Esophagus muscularis mucosa (tissue), 4 donors: ENCODE data around the gene DOCK10. TPM values are rescaled to one million over a fixed set of nuclear protein-coding genes. Genes with fewer than 3 reads are reported as not detected.

Experiments used
- DNase-seq: peaks from one replicate; pipeline ENCODE4 v3.0.0-alpha.2; 2017; ENCODE audit errors: extremely low spot score
- H3K27ac ChIP-seq, 4 donors: fragments of 200-600 bp; sonication (generic); replicated peaks in 1 of 4; 1 replicate in 3 of 4; 2 replicates in 1 of 4; pipeline ENCODE4 v1.5.1; 2016 to 2019; ENCODE audit warnings: mild to moderate bottlenecking in 1 of 4
- H3K27me3 ChIP-seq, 4 donors: fragments of 200-600 bp; sonication (generic); one replicate each; pipeline versions ENCODE4 v1.5.1 to v1.6.0; 2016 to 2019
- H3K36me3 ChIP-seq, 4 donors: fragments of 200-600 bp; sonication (generic); one replicate each; pipeline ENCODE4 v1.5.1; 2016 to 2019
- H3K4me1 ChIP-seq, 4 donors: fragments of 200-600 bp; sonication (generic); one replicate each; pipeline ENCODE4 v1.5.1; 2016 to 2019
- H3K4me3 ChIP-seq, 4 donors: fragments of 200-600 bp; sonication (generic); 1 replicate in 2 of 4; 2 replicates in 2 of 4; pipeline ENCODE4 v1.5.1; 2016 to 2019; ENCODE audit warnings: mild to moderate bottlenecking in 4 of 4, moderate library complexity in 1 of 4
- H3K9me3 ChIP-seq, 4 donors: fragments of 200-600 bp; sonication (generic); 1 replicate in 3 of 4; 2 replicates in 1 of 4; pipeline ENCODE4 v1.5.1; 2016 to 2019
- EP300 ChIP-seq: sonication (generic); formaldehyde crosslinking; IDR thresholded peaks from one replicate; pipeline ENCODE4 v1.6.1; 2017; ENCODE audit warnings: antibody characterized with exemption
- POLR2A ChIP-seq: fragments of 450-650 bp; IDR thresholded peaks from one replicate; pipeline ENCODE4 v1.6.1; 2017; ENCODE audit warnings: antibody characterized with exemption, moderate library complexity, mild to moderate bottlenecking, low read depth
- POLR2AphosphoS5 ChIP-seq, 2 donors: sonication (generic); formaldehyde crosslinking; IDR thresholded peaks; one replicate each; pipeline ENCODE4 v1.6.1; 2017; ENCODE audit warnings: antibody characterized with exemption in 2 of 2
- WGBS: methylation state at CpG from one replicate; pipeline ENCODE4 v1.1.5; 2018; 5-methylcytosine and 5-hydroxymethylcytosine counted together
- intact Hi-C: fragments of 100-400 bp; cut with DNase I; formaldehyde crosslinking; loops from one replicate; pipeline ENCODE4 v1.15.1; 2023
- total RNA-seq, 4 donors: library from RNA; depleted of rRNA; stranded (reverse); fragments of >200 nt; gene quantifications; one replicate each; pipeline versions ENCODE4 v1.1.0 to v1.2.1, GENCODE V29; 2016
- TF ChIP-seq, protein P1 (sequence below), 3 experiments: fragments of 200-600 bp in 2 of 3; fragments of 450-650 bp in 1 of 3; sonication (generic) in 2 of 3; IDR thresholded peaks; one replicate each; pipeline ENCODE4 v1.5.1; 2017 to 2019; ENCODE audit warnings: antibody characterized with exemption in 3 of 3, mild to moderate bottlenecking in 2 of 3, moderate library complexity in 1 of 3

DOCK10 gene
- total RNA-seq, 4 donors from 2014 or later: 1.9 to 11.6 (median 6.3) TPM

DNA sequence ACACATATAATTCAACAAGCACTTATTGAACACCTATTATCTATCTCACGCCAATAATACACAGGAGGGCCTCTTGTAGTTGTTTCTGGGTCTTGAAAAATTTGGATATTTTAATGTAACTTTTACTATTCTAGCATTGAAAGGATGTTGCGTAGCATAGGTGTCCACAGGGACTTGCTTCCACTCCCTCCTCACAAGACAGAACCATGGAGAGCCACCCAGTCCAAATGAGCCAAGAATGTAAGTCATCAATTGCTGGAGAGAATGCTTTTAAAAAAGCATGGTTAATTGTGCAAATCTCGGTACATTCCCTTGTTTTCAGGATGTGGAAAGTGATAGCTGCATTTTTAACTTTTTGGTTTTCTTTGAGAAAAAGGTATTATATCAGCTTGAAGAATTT, 46.8 kb downstream of the DOCK10 start:
- 97% methylated on average over 3 of the region's 3 CpGs for WGBS
- Histone ChIP-seq H3K4me1 (no peaks in the 10 kb centered on the region), H3K4me3 (no peak overlapping the region), H3K36me3 (no peaks in the 10 kb centered on the region), H3K9me3 (no peaks in the 10 kb centered on the region), H3K27me3 (no peaks in the 10 kb centered on the region), H3K27ac (no peak overlapping the region)
- no peak for TF ChIP-seq POLR2A
- no peak for TF ChIP-seq EP300
- TF ChIP-seq POLR2AphosphoS5 (IDR thresholded peaks at IDR 0.05): no peak
- TF ChIP-seq, protein P1, sequence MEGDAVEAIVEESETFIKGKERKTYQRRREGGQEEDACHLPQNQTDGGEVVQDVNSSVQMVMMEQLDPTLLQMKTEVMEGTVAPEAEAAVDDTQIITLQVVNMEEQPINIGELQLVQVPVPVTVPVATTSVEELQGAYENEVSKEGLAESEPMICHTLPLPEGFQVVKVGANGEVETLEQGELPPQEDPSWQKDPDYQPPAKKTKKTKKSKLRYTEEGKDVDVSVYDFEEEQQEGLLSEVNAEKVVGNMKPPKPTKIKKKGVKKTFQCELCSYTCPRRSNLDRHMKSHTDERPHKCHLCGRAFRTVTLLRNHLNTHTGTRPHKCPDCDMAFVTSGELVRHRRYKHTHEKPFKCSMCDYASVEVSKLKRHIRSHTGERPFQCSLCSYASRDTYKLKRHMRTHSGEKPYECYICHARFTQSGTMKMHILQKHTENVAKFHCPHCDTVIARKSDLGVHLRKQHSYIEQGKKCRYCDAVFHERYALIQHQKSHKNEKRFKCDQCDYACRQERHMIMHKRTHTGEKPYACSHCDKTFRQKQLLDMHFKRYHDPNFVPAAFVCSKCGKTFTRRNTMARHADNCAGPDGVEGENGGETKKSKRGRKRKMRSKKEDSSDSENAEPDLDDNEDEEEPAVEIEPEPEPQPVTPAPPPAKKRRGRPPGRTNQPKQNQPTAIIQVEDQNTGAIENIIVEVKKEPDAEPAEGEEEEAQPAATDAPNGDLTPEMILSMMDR (IDR thresholded peaks at IDR 0.05): no peak
- intact Hi-C loops: no loop called here
- DNase-seq: no peak

DNA sequence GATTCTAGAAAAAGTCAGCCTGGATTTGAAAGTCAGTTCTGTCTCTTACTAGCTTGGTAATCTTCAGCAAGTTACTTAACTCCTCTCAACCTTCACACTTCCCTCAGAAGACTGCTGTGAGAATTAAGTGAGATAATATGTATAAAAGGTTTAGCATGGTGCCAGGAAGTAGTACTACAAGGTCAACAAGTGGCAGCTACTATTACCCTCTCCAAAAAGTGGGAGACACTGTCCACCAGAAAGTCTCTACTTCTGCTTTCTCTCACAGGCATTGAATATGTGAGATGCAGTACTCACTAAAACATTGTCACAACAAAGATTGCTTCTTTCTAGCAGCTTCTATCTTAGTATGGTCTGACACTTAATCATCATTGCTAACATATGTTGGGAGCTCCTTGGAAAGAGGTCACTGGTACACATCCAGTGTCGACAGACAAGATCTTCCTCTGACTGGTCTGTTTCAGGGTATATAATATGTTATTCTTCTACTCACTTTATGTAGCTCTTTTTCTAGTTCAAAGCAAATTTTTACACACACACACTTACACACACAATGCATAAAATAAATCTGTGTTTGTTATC, 47.9 kb downstream of the DOCK10 start:
- Histone ChIP-seq H3K27ac (no peak overlapping the region), H3K4me3 (no peak overlapping the region), H3K27me3 (no peaks in the 10 kb centered on the region), H3K9me3 (no peaks in the 10 kb centered on the region), H3K4me1 (no peaks in the 10 kb centered on the region), H3K36me3 (no peaks in the 10 kb centered on the region)
- no peak for DNase-seq
- 71% methylated on average over 1 of the region's 1 CpG for WGBS
- no peak for TF ChIP-seq EP300
- TF ChIP-seq POLR2AphosphoS5 (IDR thresholded peaks at IDR 0.05): no peak
- TF ChIP-seq, protein P1 (IDR thresholded peaks at IDR 0.05): no peak
- intact Hi-C loops: no loop called here

GRCh38 chr2:224990710-224991109, 51.6 kb downstream of the DOCK10 start:
- 85% methylated on average over 3 of the region's 3 CpGs for WGBS
- H3K36me3 ChIP-seq: no peaks in the 10 kb centered on the region
- H3K9me3 ChIP-seq: no peaks in the 10 kb centered on the region
- no peak overlapping the region for H3K4me3 ChIP-seq
- H3K4me1 ChIP-seq: no peaks in the 10 kb centered on the region
- TF ChIP-seq EP300: no peak
- no peak for TF ChIP-seq POLR2A
- TF ChIP-seq, protein P1 (IDR thresholded peaks at IDR 0.05): no peak
- no peak for TF ChIP-seq POLR2AphosphoS5 (IDR thresholded peaks at IDR 0.05)
- intact Hi-C loops: no loop called here
- H3K27ac ChIP-seq: no peak overlapping the region
- DNase-seq: no peak
- no peaks in the 10 kb centered on the region for H3K27me3 ChIP-seq

DNA sequence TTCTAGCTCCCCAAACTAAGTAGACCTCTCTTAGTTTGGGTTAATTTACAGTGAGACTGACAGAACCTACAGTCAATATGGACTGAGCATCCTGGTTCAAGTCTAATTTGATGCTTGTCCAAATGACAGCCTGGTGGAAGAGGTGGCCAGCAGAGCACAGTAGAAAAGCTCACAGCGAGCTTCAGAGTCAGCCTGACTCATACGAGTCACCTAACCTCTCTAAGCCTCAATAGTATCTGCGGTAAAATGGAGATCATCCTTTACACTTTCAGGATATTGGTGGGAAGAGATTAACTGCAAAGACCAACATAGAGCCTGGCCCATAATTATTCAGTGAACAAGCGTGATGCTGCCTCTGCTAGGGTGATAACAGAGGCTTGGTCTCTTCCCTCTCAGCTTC, 54.5 kb downstream of the DOCK10 start:
- WGBS: 94% methylated on average over 4 of the region's 4 CpGs
- TF ChIP-seq, protein P1 (IDR thresholded peaks at IDR 0.05): no peak
- TF ChIP-seq POLR2A: no peak
- no peak for TF ChIP-seq EP300
- no peak for TF ChIP-seq POLR2AphosphoS5 (IDR thresholded peaks at IDR 0.05)
- intact Hi-C loops: no loop called here

GRCh38 chr2:224986477-224986876, 55.8 kb downstream of the DOCK10 start:
- TF ChIP-seq POLR2A: no peak
- TF ChIP-seq POLR2AphosphoS5 (IDR thresholded peaks at IDR 0.05): no peak
- no peak for TF ChIP-seq EP300
- TF ChIP-seq, protein P1 (IDR thresholded peaks at IDR 0.05): no peak
- intact Hi-C loops: no loop called here
- no peaks in the 10 kb centered on the region for H3K27me3 ChIP-seq
- peaks cover 0 to 21% (median 16%) of the 10 kb centered on the region in 4 donors for H3K4me1 ChIP-seq
- H3K36me3 ChIP-seq: no peaks in the 10 kb centered on the region
- no peaks in the 10 kb centered on the region for H3K9me3 ChIP-seq
- no peak for DNase-seq
- 97% methylated on average over 1 of the region's 1 CpG for WGBS
- no peak overlapping the region for H3K27ac ChIP-seq
- no peak overlapping the region for H3K4me3 ChIP-seq

More for the DNA sequence above, 54.5 kb downstream of the DOCK10 start:
- Histone ChIP-seq H3K4me1 (peaks cover 0 to 19% (median 16%) of the 10 kb centered on the region in 4 donors), H3K36me3 (no peaks in the 10 kb centered on the region), H3K27me3 (no peaks in the 10 kb centered on the region), H3K4me3 (no peak overlapping the region), H3K9me3 (no peaks in the 10 kb centered on the region), H3K27ac (no peak overlapping the region)
- DNase-seq: no peak
